NCI-H748 treated with DMSO at 0.1 percent for 48 hours (cell line): ENCODE results near the gene NAV1.
"Not testable (repeated sequence)": the region's sequence is repeated elsewhere in the genome, so short reads cannot be mapped to it uniquely, and the experiment has no call there.

ENCODE experiments used
- DNase-seq: peaks from one replicate; lab custom pipeline; 2025; lab: John Stamatoyannopoulos, UW

Gene NAV1

GRCh38 chr1:201520046-201520575, 18.8 kb upstream of the NAV1 start:
- DNase-seq, result not testable (repeated sequence)

- DNase-seq, result no peak
Observed at GRCh38 chr1:201525193-201525778, 13.6 kb upstream of the NAV1 start.

GRCh38 chr1:201527879-201528278, 11.0 kb upstream of the NAV1 start:
- no peak for DNase-seq

- DNase-seq, result no peak
Observed at GRCh38 chr1:201528631-201529252, 10.2 kb upstream of the NAV1 start.

GRCh38 chr1:201530741-201531531, 8.0 kb upstream of the NAV1 start:
- DNase-seq, result peak; percentile 2

- no peak for DNase-seq
Observed at GRCh38 chr1:201531551-201532425, 7.1 kb upstream of the NAV1 start.

GRCh38 chr1:201533836-201534235, 5.1 kb upstream of the NAV1 start:
- DNase-seq, result no peak

- no peak for DNase-seq
Observed at GRCh38 chr1:201535046-201535918, 3.6 kb upstream of the NAV1 start.

- DNase-seq, result no peak
Observed at GRCh38 chr1:201535919-201536245, 3.0 kb upstream of the NAV1 start.

- no peak for DNase-seq
Observed at GRCh38 chr1:201536558-201536957, 2.4 kb upstream of the NAV1 start.

GRCh38 chr1:201537028-201537427, 1.9 kb upstream of the NAV1 start:
- DNase-seq, result no peak

GRCh38 chr1:201537467-201537866, 1.5 kb upstream of the NAV1 start:
- no peak for DNase-seq

GRCh38 chr1:201537891-201538611, 876 bp upstream of the NAV1 start:
- DNase-seq, result no peak

- peak; percentile 62 for DNase-seq
Observed at GRCh38 chr1:201539561-201540431, 869 bp downstream of the NAV1 start.

- DNase-seq, result no peak
Observed at GRCh38 chr1:201540846-201541735, 2.2 kb downstream of the NAV1 start.

- DNase-seq, result no peak
Observed at GRCh38 chr1:201542309-201543035, 3.5 kb downstream of the NAV1 start.

- DNase-seq, result no peak
Observed at GRCh38 chr1:201543871-201544642, 5.1 kb downstream of the NAV1 start.
